Glomerular endothelial cell (primary cell): ENCODE results near the gene SUN2. TPM values are rescaled to one million over a fixed set of nuclear protein-coding genes. Genes with fewer than 3 reads are reported as not detected.
A peak's percentile ranks its signal among the peaks of the same experiment; 100 is the strongest.
"Not testable (repeated sequence)": the region's sequence is repeated elsewhere in the genome, so short reads cannot be mapped to it uniquely, and the experiment has no call there.

Experiments
- DNase-seq: peaks from one replicate; pipeline ENCODE4 v3.0.0-alpha.2; 2011; ENCODE audit warnings: low read depth, low spot score; ENCODE audit errors: extremely low read depth
- total RNA-seq: library from RNA; depleted of rRNA; stranded (reverse); fragments of >200 nt; gene quantifications from 2 replicates; pipeline ENCODE4 v1.2.3, GENCODE V29; 2015

Gene SUN2
- total RNA-seq: 79.8 and 153 TPM in 2 replicates

GRCh38 chr22:38755911-38756532 is at the start of gene SUN2:
SUN2 (minus strand) TSS chr22:38755998; CDS start chr22:38752628, 3,370 bp downstream.
- no peak for DNase-seq

DNA sequence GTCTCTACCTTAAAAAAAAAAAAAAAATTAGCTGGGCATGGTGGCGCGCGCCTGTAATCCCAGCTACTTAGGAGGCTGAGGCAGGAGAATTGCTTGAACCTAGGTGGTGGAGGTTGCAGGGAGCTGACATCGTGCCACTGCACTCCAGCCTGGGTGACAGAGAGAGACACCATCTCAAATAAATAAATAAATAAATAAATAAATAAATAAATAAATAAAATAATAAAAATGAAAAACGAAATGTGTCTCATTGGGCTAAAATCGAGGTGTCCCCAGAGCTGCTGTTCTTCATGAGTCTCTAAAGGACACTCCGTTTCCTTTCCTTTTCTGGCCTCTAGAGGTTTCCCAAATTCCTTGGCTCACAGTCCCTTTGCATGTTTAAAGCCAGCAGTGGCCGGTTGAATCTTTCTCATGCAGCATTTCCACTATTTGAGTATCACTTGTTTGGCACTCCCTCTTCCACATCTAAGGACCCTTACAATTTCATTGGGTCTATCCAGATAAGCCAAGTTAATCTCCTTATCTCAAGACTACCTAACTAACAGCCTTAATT is 49.3 kb upstream of the SUN2 start:
- DNase-seq: not testable (repeated sequence)

DNA sequence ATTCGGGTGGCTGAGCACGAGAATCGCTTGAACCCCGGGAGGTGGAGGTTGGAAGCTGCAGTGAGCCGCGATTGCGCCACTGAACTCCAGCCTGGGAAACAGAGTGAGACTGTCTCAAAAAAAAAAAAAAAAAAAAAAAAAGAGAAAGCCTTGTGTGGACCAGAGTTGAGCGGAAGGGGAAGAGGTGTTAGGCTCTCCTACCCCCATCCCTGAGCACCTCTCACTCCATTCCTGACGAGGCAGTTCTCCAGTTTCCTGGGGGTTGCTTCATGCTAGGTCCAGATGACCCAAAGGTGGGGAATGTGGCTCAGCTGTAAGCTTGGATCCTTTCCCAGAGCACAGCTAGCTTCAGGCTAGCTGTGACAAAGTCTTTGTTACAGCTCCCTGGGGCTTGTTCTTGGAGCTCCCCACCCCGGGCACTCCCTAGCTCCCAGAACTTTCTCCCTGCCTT is 46.9 kb upstream of the SUN2 start:
- DNase-seq: no peak

DNA sequence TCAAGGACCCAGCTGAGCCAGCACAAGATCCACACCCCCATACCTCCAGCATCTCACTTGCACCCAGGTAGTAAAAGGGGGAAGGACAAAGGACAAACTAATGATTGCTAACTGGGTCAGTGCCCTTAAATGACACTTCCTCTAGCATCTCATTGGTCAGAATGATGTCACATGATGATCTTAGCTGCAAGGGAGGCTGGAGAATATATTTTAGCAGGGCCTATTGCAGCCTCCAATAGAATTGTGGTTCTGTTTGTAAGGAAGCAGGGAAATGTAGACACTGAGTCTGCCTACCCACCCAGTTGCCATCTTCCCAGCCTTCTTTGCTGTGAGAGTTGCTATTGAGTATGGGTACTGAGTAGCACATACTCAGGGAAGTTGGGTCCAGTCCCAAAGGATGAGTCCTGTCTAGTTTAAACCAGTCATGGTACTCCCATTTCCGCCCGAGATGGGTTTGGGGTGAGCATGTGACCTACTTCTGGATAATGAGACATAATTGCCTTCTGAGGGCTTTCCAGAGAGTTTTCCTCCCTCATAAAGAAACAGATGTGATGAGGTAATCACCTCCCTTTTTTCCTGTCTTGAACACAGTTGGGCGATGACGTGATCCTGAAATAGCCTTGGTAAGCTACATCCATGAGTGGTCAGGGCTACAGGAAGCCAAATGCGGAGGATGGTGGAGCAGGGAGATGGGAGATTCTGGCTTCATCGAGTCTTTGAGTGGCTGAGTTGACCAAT is 43.6 kb upstream of the SUN2 start:
- no peak for DNase-seq

DNA sequence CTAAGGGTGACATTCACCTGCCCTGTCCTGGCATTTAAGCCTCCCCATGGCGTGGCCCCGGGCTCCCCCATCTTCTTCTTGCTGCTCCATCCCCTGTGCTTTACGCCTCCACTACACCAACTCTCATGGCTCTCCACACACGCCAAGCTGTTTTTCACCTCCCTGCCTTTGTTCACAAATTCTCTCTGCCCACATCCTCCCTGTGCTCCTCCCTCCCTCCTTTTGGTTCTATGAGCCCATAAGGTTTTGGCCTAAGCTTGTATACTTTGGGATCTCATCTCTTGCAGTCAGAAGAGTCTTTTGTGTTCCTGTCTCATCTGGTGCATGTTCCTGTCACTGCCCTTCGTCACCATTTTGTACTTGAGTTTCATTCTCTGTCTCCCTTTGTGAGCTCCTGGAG is 42.7 kb upstream of the SUN2 start:
- no peak for DNase-seq

DNA sequence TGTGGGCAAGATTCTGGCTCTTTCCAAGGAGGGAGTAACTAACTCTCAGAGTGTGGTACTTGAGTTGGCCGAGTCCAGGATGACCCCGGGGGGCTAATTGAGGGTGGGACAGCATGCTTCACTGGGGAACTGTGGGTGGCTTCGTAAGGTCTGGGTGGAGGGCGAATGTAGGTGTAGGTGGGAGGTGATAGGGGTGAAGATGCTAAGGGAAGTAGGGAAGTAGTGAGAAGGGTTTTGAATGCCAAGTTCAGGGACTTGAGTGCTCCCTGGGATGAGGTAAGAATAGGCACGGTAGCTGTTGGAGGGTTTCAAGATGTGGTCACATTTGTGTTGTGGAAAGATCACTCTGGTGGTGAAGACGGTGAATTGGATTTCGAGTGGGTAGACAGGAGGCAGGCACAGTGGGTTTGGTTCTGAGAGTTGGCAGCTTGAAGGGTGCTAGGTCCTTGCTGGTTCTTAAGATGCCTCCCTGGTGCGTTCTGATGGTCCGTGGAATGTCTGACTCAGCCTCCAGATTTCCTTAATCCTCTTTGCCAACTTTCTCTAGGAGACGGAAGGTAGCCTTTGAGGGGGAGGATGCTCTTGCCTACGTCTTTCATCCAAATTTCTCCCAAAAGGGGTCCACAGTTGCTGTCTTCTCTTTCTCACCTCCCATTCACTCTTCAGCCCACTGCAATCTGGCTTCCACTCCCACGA is 40.6 kb upstream of the SUN2 start:
- DNase-seq: no peak

DNA sequence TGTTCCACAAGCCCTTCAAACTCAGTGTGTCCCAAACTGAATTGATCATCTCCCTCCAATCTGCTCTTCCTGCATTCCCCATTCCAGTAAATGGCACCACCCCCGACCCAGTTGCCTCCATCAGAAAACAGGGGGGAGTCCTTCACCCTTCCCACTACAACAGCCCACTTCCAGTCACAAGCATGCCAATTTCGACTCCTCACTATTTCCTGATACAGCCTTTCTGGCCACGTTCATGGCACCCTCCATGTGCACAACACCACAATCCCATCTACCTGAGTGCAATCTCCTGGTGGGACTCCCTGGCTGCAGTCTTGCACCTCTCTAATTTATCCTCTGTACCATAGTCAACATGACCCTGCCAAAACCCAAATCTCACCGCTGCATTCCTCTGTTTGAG is 39.8 kb upstream of the SUN2 start:
- no peak for DNase-seq

GRCh38 chr22:38793721-38794466 is 38.1 kb upstream of the SUN2 start, which contains the start of gene DNAL4:
DNAL4 (minus strand) TSS chr22:38794143; CDS start chr22:38782731, 11,412 bp downstream.
- peak; percentile 95 for DNase-seq

- DNase-seq: no peak
Measured at GRCh38 chr22:38793317-38793716, 37.5 kb upstream of the SUN2 start.

DNA sequence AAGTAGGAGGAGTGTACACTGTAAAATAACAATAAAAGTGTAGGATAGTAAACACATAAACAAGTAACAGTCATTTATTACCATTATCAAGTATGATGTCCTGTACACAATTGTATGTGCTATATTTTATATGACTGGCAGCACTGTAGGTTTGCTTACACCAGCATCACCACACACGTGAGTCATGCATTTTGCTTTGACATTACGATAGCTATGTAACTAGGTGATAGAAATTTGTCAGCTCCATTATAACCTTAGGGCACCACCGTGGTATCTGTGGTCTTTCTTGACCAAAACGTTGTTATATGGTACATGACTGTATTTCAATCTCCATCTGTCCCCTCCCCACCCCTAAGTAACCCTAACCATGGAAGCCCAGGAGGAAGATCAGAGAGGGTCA is 37.0 kb upstream of the SUN2 start:
- DNase-seq: no peak

- DNase-seq: no peak
Measured at GRCh38 chr22:38789606-38790005, 33.8 kb upstream of the SUN2 start.

- DNase-seq: no peak
Measured at GRCh38 chr22:38788846-38789245, 33.0 kb upstream of the SUN2 start.

- peak; percentile 33 for DNase-seq
Measured at GRCh38 chr22:38788021-38788816, 32.4 kb upstream of the SUN2 start.

DNA sequence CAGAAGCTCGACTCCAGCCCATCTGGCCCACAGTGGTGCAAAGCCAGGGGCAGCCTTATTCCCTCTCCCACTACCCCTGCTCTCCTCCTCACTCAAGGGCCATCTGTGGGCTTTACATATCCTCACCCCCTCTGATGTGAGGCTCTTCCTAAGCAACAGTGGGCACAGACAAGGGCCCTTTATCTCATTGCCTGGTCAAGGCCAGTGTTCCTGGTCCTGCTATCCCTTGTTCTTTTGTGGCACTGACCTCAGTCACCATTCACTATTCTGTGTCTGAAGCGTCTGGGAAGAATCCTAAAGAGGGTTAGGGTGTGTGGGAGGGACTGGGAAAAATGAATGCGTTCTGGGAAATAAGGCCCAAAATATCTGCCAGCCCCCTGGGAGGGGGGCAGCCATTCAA is 30.8 kb upstream of the SUN2 start:
- DNase-seq: no peak

- DNase-seq: no peak
Measured at GRCh38 chr22:38784856-38785255, 29.1 kb upstream of the SUN2 start.

- DNase-seq: no peak
Measured at GRCh38 chr22:38784035-38784434, 28.2 kb upstream of the SUN2 start.

- DNase-seq: no peak
Measured at GRCh38 chr22:38783095-38783615, 27.4 kb upstream of the SUN2 start.

- no peak for DNase-seq
Measured at GRCh38 chr22:38782402-38783094, 26.8 kb upstream of the SUN2 start.

DNA sequence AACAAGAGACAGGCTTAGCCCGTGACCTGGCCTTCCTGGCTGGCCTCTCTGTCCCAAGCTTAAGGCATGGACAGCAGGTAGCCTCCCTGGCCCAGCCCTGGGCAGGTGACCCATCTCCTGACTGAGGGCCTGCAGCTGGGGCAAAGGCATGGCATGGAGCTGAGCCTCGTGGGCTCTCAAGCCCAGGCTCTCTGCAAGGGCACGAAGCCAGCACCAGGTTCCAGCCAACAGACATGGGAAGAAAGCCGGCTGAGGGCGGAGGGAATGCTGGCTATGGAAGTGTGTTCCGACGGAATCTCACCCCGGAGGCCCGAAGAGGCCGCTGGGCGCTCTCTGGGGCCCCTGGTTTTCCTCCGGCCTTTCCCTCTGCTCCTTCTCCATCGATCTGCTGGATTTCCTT is 25.2 kb upstream of the SUN2 start:
- no peak for DNase-seq
